GM12872 (cell line): ENCODE data around the gene WNT7B.

Experiments used
- TF ChIP-seq, protein P1 (sequence below): IDR thresholded peaks from 3 replicates; pipeline ENCODE4 v1.5.1; 2011; ENCODE audit warnings: low read depth, mild to moderate bottlenecking, low read length, moderate library complexity; ENCODE audit not compliant: insufficient read depth

The WNT7B gene

DNA sequence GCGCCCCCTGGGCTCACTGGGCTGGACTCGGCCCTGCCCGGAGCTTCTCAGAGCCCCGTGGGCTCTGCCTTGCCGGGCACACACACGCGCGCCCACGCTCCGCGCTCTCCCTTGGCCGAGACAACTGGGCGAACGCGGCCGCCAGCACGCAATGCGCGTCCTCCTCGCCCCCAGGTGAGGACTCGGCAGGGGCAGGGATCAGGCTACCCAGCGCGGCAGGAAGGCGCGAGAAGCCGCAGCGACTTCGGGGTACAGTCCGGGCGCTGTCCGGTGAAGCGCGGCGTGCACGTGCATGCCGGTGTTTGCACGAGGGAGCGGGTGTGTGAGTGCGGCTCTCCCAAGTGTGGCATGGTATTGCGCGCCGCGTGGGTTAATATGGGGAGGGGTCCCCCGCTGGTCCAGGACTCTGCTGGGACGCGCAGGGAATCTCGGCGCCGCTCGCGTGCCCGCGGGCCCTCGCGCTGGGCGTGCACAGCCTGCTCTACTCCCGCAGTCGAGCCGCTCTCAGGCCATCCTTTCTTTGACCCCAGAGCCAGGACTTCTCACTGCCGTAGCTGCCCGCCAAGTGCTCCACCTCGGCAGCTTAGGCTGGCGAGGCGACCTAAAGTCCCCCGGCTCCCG is 5.4 kb downstream of the WNT7B start:
- TF ChIP-seq, protein P1, sequence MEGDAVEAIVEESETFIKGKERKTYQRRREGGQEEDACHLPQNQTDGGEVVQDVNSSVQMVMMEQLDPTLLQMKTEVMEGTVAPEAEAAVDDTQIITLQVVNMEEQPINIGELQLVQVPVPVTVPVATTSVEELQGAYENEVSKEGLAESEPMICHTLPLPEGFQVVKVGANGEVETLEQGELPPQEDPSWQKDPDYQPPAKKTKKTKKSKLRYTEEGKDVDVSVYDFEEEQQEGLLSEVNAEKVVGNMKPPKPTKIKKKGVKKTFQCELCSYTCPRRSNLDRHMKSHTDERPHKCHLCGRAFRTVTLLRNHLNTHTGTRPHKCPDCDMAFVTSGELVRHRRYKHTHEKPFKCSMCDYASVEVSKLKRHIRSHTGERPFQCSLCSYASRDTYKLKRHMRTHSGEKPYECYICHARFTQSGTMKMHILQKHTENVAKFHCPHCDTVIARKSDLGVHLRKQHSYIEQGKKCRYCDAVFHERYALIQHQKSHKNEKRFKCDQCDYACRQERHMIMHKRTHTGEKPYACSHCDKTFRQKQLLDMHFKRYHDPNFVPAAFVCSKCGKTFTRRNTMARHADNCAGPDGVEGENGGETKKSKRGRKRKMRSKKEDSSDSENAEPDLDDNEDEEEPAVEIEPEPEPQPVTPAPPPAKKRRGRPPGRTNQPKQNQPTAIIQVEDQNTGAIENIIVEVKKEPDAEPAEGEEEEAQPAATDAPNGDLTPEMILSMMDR, result no peak

DNA sequence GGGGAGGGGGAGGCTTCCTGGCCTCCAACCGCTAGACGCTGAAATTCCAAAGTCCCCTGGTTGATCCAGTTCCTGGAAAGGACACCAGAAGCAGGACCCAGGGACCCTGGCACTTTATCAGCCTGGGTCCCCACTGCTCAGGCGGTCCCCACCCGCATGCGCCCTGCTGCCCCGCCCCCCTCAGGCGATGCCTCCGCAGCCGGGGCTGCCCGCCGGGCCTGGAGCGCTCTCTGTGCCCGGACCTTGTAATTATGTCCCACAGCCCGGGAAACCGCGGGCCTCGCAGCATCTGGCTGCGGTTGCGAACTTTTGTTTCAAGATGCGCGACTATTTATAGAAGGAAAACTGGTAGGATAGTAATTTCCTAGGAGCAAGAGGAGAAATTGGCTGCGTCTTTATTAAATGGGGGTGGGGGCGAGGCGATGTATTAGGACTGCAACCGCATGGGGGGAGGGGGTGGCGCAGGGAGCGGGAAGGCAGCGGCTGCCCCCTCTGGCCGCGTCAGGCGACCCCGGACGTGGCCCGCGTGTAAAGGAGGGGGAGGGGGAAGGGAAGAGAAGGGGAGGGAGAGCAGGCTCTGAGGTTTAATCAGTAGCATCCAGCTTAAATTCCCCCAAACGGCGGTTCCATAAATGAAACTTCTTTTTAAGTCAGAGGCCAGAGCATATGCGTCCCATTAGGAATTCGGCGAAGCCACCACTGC is 6.1 kb downstream of the WNT7B start:
- TF ChIP-seq, protein P1, result no peak

DNA sequence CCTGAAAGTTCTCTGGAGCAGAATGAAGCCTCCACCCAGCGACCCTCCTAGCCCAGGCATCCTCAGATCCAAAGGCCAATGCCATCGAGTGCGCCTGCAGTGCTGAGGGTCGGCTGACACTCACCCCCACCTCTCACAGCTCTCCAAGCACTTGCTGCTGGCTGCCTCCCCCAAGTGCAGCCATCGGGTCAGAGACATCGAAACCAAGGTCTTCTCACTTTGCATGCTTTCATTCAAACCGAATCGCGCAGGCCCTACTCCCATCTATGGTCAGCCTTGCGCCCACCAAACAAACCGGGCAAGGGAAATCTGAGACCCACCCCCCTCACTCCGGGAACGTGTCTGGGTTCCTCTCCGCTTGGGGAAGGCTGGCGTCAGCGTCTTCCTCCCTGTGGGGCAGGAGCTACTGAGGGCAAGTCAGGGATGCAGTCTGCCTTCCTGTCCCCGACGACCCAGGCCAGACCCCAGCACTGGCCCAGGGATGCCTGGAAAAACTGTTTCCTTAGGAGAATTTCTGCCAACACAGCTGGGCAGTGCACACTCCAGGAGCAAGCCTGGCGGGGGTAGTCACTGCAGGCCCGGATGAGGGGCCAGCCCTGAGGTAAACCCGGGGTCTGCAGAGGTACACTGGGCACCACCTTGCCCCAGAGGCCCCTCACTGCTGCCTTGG is 7.0 kb downstream of the WNT7B start:
- TF ChIP-seq, protein P1, result no peak

DNA sequence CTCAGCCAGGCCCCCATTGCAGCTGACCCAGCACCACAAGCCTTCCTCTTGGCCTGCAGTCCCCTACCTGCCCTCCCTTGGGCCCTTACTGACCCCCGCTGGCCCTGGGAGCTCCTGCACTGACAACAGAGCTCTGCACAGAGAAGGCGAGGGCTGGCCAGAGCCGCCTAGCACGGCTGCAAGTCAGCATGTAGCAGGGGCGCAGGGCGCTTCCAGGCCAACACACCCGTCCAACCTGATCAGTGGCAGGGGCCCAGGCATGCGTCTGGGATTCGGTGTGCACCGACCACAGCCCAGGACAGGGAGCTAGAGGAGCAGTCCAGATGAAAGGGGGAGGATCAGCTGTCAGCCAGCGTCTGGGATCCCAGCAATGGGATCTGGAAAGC is 7.6 kb downstream of the WNT7B start:
- TF ChIP-seq, protein P1, result no peak

DNA sequence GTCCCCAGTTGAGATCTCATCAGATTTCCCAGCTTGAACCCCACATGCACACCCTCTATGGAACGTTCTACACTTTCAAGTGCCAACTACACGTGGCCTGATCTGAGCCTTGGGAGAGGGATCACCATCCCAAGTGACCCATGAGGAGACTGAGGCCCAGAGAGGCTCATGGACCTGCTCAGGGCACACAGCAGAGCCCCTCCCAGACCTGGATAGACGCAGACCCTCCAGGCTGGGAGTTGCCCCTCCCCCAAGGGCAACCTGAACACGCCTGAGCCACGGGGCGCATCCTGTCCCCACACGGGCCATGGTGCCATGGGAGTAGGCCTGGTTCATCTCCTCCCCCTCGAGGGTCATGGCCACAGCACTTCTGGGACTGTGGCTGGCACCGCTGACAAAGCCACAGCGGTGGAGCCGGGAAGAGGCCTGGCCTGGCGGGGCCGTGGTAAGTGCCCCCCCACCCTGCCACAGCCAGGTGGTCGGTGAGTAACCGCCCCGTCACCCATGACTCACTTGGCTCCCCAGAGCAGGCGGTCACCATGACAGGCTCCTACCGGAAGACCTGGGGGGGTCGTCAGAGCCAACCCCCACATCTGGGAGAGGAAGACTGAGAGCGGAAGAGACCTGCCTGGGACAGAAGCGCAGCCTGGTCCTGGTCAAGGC is 8.1 kb downstream of the WNT7B start:
- TF ChIP-seq, protein P1, result no peak

DNA sequence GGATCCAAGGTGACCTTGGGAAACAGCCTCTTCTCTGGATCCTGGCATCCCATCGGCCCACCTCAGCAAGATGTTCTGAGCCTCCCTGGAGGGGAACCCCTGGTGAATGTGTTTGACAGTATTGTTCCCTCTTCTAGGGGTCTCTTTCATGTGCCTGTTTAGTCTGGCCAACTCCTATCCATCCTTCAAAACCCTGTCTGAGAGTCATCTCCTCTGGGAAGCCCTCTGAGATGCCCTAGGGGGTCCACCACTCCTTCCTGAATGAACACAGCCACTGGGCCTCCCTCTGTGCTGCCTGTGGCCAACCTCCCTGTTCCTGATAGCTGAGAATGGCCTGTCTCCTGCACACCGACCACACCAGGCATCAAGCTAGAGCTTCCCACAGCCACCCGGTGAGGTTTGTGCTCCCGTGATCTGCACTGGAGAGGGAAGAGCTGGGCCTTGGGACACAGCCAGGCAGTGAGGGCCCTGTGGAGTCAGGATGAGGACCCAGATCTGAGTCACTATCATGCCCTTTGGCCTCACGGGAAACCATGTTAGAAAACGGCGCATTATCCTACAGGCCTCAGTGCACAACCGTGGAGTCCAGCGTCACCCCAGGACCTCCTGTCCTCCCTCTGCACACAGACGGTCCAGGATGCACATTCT is 8.8 kb downstream of the WNT7B start:
- TF ChIP-seq, protein P1, result no peak

DNA sequence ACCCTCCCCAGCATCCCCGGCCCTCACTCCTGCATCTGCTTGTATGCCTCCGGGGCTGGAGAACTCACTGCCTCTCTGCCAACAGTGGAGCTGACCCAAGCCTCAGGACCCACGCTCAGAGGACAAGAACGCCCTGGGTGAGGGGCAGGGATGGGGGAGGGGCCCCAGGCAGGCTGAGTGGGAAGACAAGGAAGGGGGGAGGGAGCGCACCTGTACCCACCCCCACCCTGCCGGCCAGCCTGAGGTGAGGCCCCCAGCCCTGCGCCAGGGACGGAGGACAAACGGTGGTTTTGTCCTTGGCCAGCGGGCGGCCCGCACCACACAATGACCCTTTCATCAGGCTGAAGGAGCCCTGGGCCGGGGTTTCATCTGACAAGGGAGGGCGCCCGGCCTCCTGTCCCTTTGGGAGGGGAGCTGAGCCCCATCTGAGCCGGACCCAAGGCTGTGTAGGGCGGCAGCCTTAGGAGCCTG is 10.0 kb downstream of the WNT7B start:
- TF ChIP-seq, protein P1, result no peak
